Smooth muscle cell of trachea (primary cell): ENCODE results near the gene BCORL1. TPM values are rescaled to one million over a fixed set of nuclear protein-coding genes. Genes with fewer than 3 reads are reported as not detected.

Source experiments
- total RNA-seq: library from RNA; depleted of rRNA; stranded (reverse); fragments of >200 nt; gene quantifications from 2 replicates; pipeline ENCODE4 v1.2.1, GENCODE V29; 2014

BCORL1 gene, protein sequence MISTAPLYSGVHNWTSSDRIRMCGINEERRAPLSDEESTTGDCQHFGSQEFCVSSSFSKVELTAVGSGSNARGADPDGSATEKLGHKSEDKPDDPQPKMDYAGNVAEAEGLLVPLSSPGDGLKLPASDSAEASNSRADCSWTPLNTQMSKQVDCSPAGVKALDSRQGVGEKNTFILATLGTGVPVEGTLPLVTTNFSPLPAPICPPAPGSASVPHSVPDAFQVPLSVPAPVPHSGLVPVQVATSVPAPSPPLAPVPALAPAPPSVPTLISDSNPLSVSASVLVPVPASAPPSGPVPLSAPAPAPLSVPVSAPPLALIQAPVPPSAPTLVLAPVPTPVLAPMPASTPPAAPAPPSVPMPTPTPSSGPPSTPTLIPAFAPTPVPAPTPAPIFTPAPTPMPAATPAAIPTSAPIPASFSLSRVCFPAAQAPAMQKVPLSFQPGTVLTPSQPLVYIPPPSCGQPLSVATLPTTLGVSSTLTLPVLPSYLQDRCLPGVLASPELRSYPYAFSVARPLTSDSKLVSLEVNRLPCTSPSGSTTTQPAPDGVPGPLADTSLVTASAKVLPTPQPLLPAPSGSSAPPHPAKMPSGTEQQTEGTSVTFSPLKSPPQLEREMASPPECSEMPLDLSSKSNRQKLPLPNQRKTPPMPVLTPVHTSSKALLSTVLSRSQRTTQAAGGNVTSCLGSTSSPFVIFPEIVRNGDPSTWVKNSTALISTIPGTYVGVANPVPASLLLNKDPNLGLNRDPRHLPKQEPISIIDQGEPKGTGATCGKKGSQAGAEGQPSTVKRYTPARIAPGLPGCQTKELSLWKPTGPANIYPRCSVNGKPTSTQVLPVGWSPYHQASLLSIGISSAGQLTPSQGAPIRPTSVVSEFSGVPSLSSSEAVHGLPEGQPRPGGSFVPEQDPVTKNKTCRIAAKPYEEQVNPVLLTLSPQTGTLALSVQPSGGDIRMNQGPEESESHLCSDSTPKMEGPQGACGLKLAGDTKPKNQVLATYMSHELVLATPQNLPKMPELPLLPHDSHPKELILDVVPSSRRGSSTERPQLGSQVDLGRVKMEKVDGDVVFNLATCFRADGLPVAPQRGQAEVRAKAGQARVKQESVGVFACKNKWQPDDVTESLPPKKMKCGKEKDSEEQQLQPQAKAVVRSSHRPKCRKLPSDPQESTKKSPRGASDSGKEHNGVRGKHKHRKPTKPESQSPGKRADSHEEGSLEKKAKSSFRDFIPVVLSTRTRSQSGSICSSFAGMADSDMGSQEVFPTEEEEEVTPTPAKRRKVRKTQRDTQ (N-terminal part only)
- total RNA-seq: 2.5 and 4.2 TPM in 2 replicates

DNA sequence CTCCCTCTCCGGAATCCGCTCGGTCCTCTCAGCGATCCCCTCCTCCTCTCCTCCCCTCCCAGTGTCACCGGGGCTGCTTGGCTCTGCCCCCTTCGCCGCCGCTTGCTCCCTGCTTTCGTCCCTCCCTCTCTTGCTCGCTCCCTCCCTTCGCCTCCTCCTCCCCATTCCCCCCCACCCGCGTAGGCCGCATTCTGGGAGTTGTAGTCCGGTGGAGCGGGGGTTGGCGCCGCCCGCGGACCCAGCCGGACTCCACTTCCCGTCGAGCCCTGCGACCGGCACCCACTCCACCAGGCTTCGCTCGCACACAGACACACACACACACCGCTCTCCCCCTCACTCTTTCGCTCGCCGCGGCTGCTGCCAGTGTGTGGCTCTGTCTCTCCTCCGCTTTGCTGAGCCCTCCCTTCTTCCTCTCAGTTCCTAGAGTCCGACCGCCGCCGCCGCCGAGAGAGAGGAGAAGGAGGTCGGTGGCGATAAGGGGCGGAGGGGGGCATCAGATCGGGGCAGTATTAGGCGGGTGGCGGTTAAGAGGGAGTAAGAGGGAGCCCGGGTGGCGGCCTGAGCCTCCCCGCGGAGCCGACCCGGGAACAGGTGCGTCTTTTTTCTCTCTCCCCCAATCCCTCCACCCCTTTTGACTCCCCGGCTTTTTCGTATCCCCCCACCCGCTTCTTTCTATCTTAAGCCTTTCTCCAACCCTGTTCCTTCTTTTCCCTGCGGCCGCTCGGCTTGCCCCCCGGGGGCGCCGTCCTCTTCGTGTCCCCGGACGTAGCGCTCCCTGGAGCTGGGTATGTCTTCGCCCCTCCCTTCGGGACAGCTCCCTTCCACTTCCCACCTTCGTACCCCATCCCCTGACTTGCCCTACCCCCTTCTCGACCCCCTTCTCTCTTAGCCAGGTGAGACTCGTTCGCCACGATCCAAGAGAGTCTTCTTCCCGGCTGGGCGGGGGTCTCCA is at the start of gene BCORL1:
BCORL1 (plus strand) TSS at position 336 of the 952 bp plus-strand sequence. CDS start 22,597 bp downstream, outside the sequence.

Other genes starting within 250 kb of the BCORL1 start
- gene XPNPEP2, start 243.7 kb upstream of the BCORL1 start, total RNA-seq: 0.73 and 5.0 TPM in 2 replicates
- gene SASH3, start 202.7 kb upstream of the BCORL1 start, total RNA-seq: not detected in 2 replicates
- gene ZDHHC9, start 138.7 kb upstream of the BCORL1 start, total RNA-seq: 22.1 and 28.8 TPM in 2 replicates
- 17.0 and 17.5 TPM in 2 replicates for gene UTP14A, start 76.5 kb upstream of the BCORL1 start, total RNA-seq
- gene ELF4, start 127.9 kb downstream of the BCORL1 start, total RNA-seq: 9.7 and 14.1 TPM in 2 replicates
- 16.7 and 23.9 TPM in 2 replicates for gene AIFM1, start 183.2 kb downstream of the BCORL1 start, total RNA-seq
- gene RAB33A, start 189.3 kb downstream of the BCORL1 start, total RNA-seq: 1.3 and 3.8 TPM in 2 replicates